ENCODE results near the gene PARN.
"Not testable (repeated sequence)": the region's sequence is repeated elsewhere in the genome, so short reads cannot be mapped to it uniquely, and the experiment has no call there.

PARN gene

GRCh38 chr16:14545346-14545884 lies 84.6 kb downstream of the PARN start:
- Mint-ChIP-seq H3K27ac (no peak overlapping the region), H3K4me1 (ENCODE audit: low read depth) (no peaks in the 10 kb centered on the region), H3K9me3 (peaks cover 8% of the 10 kb centered on the region), H3K36me3 (ENCODE audit: low read depth) (peaks cover 35% of the 10 kb centered on the region), H3K4me3 (no peak overlapping the region), H3K27me3 (ENCODE audit: low read depth) (no peaks in the 10 kb centered on the region)
- no peak for DNase-seq (ENCODE audit: low spot score)

DNA sequence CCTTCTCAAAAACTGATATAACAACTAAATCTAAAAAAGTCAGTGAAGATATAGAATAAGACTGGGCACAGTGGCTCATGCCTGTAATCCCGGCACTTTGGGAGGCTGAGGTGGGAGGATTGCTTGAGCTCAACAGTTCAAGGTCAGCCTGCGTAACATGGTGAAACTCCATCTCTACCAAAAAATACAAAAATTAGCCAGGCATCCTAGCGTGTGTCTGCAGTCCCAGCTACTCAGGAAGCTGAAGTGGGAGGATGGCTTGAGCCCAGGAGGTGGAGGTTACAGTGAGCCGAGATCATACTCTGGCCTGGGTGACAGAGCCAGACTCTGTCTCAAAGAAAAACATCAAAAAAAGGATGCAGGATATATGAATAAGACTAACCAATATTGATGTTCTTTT lies 85.2 kb downstream of the PARN start:
- H3K27ac Mint-ChIP-seq; DNase-seq (ENCODE audit: low spot score); H3K4me3 Mint-ChIP-seq; H3K9me3 Mint-ChIP-seq; H3K4me1 Mint-ChIP-seq (ENCODE audit: low read depth); H3K27me3 Mint-ChIP-seq (ENCODE audit: low read depth): not testable (repeated sequence)
- H3K36me3 Mint-ChIP-seq (ENCODE audit: low read depth): peaks cover 35% of the 10 kb centered on the region

DNA sequence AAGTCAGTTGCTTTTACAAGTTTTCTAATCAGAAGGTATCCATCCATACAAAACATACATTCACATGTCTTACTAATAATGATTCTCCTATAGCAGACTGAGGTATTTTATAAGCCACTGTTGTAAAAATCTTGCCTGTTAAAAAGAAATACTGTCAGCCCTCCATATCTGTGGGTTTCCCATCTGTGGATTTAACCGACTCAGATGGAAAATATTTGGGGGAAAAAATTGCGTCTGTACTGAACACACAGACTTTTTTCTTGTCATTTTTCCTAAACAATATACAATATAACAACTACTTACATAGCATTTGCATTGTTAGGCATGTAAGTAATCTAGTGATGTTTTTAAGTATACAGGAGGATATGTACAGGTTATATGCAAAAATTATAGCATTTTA lies 90.4 kb downstream of the PARN start:
- H3K27me3 Mint-ChIP-seq (ENCODE audit: low read depth): no peaks in the 10 kb centered on the region
- H3K27ac Mint-ChIP-seq: no peak overlapping the region
- H3K36me3 Mint-ChIP-seq (ENCODE audit: low read depth): peaks cover 24% of the 10 kb centered on the region
- no peak overlapping the region for H3K4me3 Mint-ChIP-seq
- H3K4me1 Mint-ChIP-seq (ENCODE audit: low read depth): no peaks in the 10 kb centered on the region
- H3K9me3 Mint-ChIP-seq: peaks cover 8% of the 10 kb centered on the region
- no peak for DNase-seq (ENCODE audit: low spot score)

- H3K36me3 Mint-ChIP-seq (ENCODE audit: low read depth): peaks cover 24% of the 10 kb centered on the region
- no peaks in the 10 kb centered on the region for H3K27me3 Mint-ChIP-seq (ENCODE audit: low read depth)
- no peak overlapping the region for H3K4me3 Mint-ChIP-seq
- peaks cover 8% of the 10 kb centered on the region for H3K9me3 Mint-ChIP-seq
- no peaks in the 10 kb centered on the region for H3K4me1 Mint-ChIP-seq (ENCODE audit: low read depth)
- H3K27ac Mint-ChIP-seq: no peak overlapping the region
- DNase-seq (ENCODE audit: low spot score): no peak
These were observed 90.9 kb downstream of the PARN start for GRCh38 chr16:14539156-14539555.

- Mint-ChIP-seq H3K4me3 (no peak overlapping the region), H3K9me3 (peaks cover 8% of the 10 kb centered on the region), H3K27me3 (ENCODE audit: low read depth) (no peaks in the 10 kb centered on the region), H3K4me1 (ENCODE audit: low read depth) (no peaks in the 10 kb centered on the region), H3K27ac (no peak overlapping the region), H3K36me3 (ENCODE audit: low read depth) (peaks cover 26% of the 10 kb centered on the region)
- DNase-seq (ENCODE audit: low spot score): no peak
These were observed 91.5 kb downstream of the PARN start for GRCh38 chr16:14538604-14539003.

- Mint-ChIP-seq H3K36me3 (ENCODE audit: low read depth) (peaks cover 6% of the 10 kb centered on the region), H3K27ac (no peak overlapping the region), H3K27me3 (ENCODE audit: low read depth) (no peaks in the 10 kb centered on the region), H3K4me1 (ENCODE audit: low read depth) (peaks cover 5% of the 10 kb centered on the region), H3K9me3 (no peaks in the 10 kb centered on the region), H3K4me3 (no peak overlapping the region)
- DNase-seq (ENCODE audit: low spot score): no peak
These were observed 98.4 kb downstream of the PARN start for GRCh38 chr16:14531613-14532012.

GRCh38 chr16:14531101-14531500 lies 99.0 kb downstream of the PARN start:
- Mint-ChIP-seq H3K36me3 (ENCODE audit: low read depth) (peaks cover 6% of the 10 kb centered on the region), H3K27ac (no peak overlapping the region), H3K9me3 (no peaks in the 10 kb centered on the region), H3K27me3 (ENCODE audit: low read depth) (no peaks in the 10 kb centered on the region), H3K4me1 (ENCODE audit: low read depth) (peaks cover 5% of the 10 kb centered on the region), H3K4me3 (no peak overlapping the region)
- DNase-seq (ENCODE audit: low spot score): no peak

DNA sequence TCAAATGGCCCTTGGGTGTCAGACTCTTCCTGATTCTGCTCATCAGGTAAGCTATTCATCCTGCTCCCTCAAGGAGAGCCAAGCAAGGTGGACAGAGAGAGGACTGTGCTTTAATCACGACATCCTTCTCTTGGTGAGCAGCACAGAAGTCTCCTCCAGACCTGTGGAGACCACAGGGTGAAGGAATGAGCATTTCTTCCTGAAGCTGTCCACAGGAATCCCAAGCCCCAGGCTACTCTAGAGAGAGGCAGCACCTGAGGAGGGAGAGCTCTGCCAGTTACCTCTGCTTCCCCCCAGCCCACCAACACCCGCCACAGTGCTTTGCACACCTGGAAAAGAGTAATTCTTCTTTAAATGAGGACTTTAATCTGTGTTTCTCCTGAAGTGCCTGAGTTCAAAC lies 100.0 kb downstream of the PARN start:
- no peak overlapping the region for H3K4me3 Mint-ChIP-seq
- H3K27me3 Mint-ChIP-seq (ENCODE audit: low read depth): no peaks in the 10 kb centered on the region
- H3K4me1 Mint-ChIP-seq (ENCODE audit: low read depth): peaks cover 5% of the 10 kb centered on the region
- peaks cover 6% of the 10 kb centered on the region for H3K36me3 Mint-ChIP-seq (ENCODE audit: low read depth)
- DNase-seq (ENCODE audit: low spot score): no peak
- H3K9me3 Mint-ChIP-seq: no peaks in the 10 kb centered on the region
- no peak overlapping the region for H3K27ac Mint-ChIP-seq

DNA sequence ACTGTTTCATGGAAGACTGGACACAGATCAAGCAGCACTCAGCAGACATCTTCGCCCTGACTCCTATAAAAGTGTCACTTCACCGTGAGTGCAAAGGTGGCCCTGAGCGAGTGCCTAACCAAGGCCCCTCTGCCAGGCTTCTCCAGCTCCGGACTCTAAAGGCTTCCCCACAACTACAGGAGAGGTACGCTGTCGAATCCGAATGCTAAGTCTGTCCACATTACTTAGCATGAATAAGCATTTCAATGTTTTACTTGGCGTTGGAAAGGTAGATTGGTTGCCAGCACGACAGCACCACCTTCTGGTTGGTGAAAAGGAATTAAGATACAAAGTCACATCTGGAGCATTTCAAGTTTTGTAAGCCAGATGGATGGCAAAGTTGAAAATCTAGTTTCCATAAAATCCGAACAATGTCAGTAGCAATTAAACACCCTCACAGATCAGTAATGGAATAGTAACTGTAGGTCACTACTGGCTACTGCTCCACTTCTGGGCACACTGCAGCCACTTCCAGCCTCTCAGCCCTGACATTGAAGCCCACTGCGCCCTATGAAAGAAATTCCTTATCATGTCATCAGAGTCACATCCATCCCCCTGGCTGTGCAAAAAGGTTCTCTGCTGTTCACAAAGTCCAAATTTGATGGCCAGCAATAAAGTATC lies 100.9 kb downstream of the PARN start:
- Mint-ChIP-seq H3K4me3 (no peak overlapping the region), H3K27ac (no peak overlapping the region), H3K27me3 (ENCODE audit: low read depth) (no peaks in the 10 kb centered on the region), H3K9me3 (no peaks in the 10 kb centered on the region), H3K4me1 (ENCODE audit: low read depth) (peaks cover 5% of the 10 kb centered on the region), H3K36me3 (ENCODE audit: low read depth) (peaks cover 6% of the 10 kb centered on the region)
- peak; percentile 23 for DNase-seq (ENCODE audit: low spot score)

- DNase-seq (ENCODE audit: low spot score): no peak
- H3K27ac Mint-ChIP-seq: no peak overlapping the region
- H3K36me3 Mint-ChIP-seq (ENCODE audit: low read depth): no peaks in the 10 kb centered on the region
- H3K4me3 Mint-ChIP-seq: no peak overlapping the region
- no peaks in the 10 kb centered on the region for H3K27me3 Mint-ChIP-seq (ENCODE audit: low read depth)
- H3K9me3 Mint-ChIP-seq: no peaks in the 10 kb centered on the region
- peaks cover 5% of the 10 kb centered on the region for H3K4me1 Mint-ChIP-seq (ENCODE audit: low read depth)
These were observed 101.8 kb downstream of the PARN start for GRCh38 chr16:14528306-14528705.

DNA sequence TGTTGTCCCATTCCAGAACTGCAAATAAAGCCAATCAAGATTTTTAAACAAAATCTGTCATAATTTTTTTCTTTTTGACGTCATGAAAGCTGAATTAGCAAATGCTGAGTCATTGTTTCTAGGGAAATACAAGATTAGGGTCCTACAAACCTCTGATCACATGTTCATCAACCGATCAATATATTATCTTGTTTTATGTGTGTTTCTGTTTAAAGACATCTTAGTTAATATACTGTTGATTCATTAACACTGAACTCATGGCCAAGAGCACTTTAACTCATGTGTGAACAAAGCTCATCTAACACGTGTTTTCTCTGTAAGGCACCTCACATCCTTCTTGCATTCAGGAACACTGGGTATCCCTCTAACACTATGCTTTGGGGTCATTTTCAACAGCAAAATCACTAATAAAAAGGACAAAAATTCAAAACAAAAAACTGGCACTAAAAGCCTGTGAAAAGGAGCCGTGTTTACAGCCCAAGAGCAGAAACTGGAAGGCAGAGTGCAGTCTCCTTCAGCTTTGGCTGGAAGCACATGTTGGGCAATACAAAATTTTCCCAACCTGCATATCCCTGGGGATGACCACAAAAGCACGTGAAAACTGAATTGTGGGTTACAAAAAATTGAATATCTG lies 102.5 kb downstream of the PARN start:
- Mint-ChIP-seq H3K9me3 (no peaks in the 10 kb centered on the region), H3K36me3 (ENCODE audit: low read depth) (no peaks in the 10 kb centered on the region), H3K27ac (no peak overlapping the region), H3K4me3 (no peak overlapping the region), H3K27me3 (ENCODE audit: low read depth) (no peaks in the 10 kb centered on the region), H3K4me1 (ENCODE audit: low read depth) (peaks cover 5% of the 10 kb centered on the region)
- no peak for DNase-seq (ENCODE audit: low spot score)

DNA sequence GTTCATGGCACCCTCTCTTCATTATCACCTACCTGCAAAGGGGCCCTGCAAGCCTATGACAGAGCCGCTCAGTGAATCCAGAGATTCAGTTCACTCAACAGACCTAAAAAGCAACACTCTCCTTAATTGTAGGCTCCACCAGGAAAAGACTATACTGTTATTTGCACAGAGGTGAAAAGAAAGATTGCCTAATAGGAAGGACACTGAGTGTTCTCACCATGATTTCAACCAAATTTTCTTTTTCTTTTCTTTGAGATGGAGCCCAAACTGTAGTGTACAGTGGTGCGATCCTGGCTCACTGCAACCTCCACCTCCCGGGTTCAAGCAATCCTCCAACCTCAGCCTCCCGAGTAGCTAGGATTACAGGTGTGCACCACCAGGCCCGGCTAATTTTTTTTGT lies 104.5 kb downstream of the PARN start:
- Mint-ChIP-seq H3K4me1 (ENCODE audit: low read depth) (peaks cover 17% of the 10 kb centered on the region), H3K9me3 (no peaks in the 10 kb centered on the region), H3K27ac (no peak overlapping the region), H3K4me3 (no peak overlapping the region), H3K36me3 (ENCODE audit: low read depth) (no peaks in the 10 kb centered on the region), H3K27me3 (ENCODE audit: low read depth) (no peaks in the 10 kb centered on the region)
- DNase-seq (ENCODE audit: low spot score): no peak

DNA sequence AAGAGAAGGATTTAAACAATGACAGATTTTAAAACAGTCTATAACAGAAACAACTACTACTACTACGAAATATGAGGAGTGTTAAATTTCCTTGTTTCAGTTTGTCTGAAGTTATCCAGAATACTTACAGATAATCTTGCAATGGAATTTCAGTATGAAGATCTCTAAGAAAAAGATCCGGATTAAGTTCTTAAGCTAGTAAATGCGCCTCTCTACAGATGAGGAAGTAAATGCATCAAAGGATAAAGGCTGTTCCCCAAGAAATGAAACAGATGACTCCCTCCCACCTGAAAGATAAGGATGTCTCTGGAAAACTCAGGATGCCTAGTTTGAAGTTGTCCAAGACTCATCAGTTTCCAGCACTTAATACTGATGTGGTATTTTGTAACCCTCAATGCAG lies 105.1 kb downstream of the PARN start:
- H3K4me1 Mint-ChIP-seq (ENCODE audit: low read depth): peaks cover 18% of the 10 kb centered on the region

DNA sequence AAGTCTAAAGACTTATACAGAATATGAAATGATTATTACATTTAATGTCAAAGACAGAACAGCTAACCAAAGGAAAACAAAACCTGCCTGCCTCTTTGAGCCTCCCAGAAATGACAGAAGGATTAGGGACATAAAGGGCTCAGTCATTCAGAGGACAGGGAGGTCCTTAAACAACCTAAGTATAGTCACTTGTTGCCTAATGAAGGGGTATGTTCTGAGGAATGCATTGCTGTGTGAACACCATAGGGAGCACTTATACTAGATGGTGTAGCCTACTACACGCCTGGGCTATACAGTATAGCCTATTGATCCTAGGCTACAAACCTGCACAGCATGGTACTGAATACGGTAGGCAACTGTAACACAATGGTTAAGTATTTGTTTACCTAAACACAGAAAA lies 106.4 kb downstream of the PARN start:
- Mint-ChIP-seq H3K27me3 (ENCODE audit: low read depth) (no peaks in the 10 kb centered on the region), H3K9me3 (no peaks in the 10 kb centered on the region), H3K4me1 (ENCODE audit: low read depth) (peaks cover 16% of the 10 kb centered on the region), H3K36me3 (ENCODE audit: low read depth) (no peaks in the 10 kb centered on the region), H3K4me3 (no peak overlapping the region), H3K27ac (no peak overlapping the region)
- DNase-seq (ENCODE audit: low spot score): no peak

More for the DNA sequence above, 105.1 kb downstream of the PARN start:
- Mint-ChIP-seq H3K36me3 (ENCODE audit: low read depth) (no peaks in the 10 kb centered on the region), H3K4me3 (no peak overlapping the region), H3K27me3 (ENCODE audit: low read depth) (no peaks in the 10 kb centered on the region), H3K27ac (no peak overlapping the region), H3K9me3 (no peaks in the 10 kb centered on the region)
- DNase-seq (ENCODE audit: low spot score): no peak

GRCh38 chr16:14522671-14523070 lies 107.4 kb downstream of the PARN start:
- H3K9me3 Mint-ChIP-seq: no peaks in the 10 kb centered on the region
- no peak overlapping the region for H3K4me3 Mint-ChIP-seq
- DNase-seq (ENCODE audit: low spot score): no peak
- no peaks in the 10 kb centered on the region for H3K27me3 Mint-ChIP-seq (ENCODE audit: low read depth)
- H3K36me3 Mint-ChIP-seq (ENCODE audit: low read depth): no peaks in the 10 kb centered on the region
- H3K4me1 Mint-ChIP-seq (ENCODE audit: low read depth): peaks cover 16% of the 10 kb centered on the region
- H3K27ac Mint-ChIP-seq: no peak overlapping the region
